Skeletal muscle cell (primary cell): Measurements from ENCODE around the gene LRRC8D.

ENCODE experiments used
- DNase-seq: peaks from one replicate; pipeline ENCODE4 v3.0.0-alpha.2; 2010; ENCODE audit warnings: low read depth
- H3K4me3 ChIP-seq: 2 replicates; pipeline ENCODE4 v1.5.1; 2011; ENCODE audit warnings: low read depth, mild to moderate bottlenecking, control low read depth, low read length, moderate library complexity

Gene LRRC8D

GRCh38 chr1:89928506-89928905 lies 107.7 kb downstream of the LRRC8D start:
- H3K4me3 ChIP-seq = no peak overlapping the region

DNA sequence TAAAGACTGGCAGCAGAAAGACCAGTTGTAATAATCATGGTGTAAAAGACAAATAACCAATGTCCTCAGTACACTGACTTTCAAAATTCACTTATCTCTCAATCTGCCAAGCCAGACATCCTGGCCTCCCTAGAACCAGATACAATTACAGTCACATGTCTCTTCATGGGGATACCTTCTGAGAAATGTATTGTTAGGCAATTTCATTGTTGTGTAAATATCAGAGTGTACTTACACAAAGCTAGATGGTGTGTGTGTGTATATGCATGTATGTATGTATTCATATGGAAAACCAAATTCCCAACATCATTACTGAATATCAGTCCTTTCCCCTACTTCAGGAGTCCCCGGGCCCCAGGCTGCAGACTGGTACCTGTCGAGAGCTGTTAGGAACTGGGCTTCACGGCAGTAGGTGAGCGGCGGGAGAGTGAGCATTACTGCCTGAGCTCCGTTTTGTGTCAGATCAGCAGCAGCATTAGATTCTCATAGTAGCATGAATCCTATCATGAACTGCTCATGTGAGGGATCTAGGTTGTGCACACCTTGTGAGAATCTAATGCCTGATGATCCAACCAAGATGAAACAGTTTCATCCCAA lies 108.7 kb downstream of the LRRC8D start:
- no peak overlapping the region for H3K4me3 ChIP-seq
- DNase-seq = no peak

More at GRCh38 chr1:89928506-89928905, 107.7 kb downstream of the LRRC8D start:
- no peak for DNase-seq

- DNase-seq = no peak
- H3K4me3 ChIP-seq = no peak overlapping the region
Observed at GRCh38 chr1:89930579-89930978, 109.7 kb downstream of the LRRC8D start.

DNA sequence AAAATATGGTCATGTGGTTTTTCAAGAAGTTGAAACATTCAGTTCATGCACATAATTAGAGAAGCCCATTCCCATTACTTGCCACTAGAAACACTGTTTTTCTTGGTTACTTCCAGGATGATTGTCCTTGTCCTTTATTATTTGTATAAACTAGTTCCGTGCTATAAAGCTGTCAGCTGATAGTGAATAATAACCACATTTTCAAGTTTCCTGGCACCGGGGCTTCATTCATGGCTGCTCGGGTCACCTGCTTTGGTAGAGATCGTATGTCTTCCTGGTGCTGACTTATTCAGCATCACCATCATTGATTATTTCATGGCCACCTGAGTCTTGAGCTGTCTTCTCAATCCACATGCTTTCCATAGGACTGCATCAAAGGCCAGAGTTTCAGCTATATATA lies 111.1 kb downstream of the LRRC8D start:
- no peak overlapping the region for H3K4me3 ChIP-seq
- DNase-seq = no peak

DNA sequence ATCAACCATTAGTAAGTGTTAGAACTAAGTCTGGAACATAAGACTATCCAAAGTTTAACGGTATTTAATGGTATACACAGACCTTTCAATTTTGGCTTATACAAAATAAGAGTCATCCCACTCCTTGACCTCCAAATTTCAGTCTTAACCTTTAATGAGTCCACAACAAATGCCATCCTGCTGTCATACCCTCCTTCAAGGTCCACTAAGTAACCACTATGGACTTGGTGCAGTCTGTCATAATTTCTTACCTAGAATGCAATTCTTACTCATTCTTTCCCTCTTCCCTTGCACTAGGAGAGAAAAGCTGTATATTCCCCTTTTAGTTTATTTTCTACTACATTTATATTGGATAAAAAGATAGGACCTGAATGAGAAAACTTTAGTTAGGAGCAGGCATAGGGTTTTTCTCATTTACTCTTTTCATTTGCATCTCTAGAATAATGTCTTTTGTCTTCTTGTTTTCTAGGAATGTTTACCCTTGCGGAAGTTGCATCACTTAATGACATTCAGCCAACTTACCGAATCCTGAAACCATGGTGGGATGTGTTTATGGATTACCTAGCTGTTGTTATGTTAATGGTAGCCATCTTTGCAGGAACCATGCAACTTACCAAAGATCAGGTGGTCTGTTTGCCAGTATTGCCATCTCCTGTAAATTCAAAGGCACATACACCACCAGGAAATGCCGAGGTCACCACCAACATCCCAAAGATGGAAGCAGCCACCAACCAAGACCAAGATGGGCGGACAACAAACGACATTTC lies 111.9 kb downstream of the LRRC8D start:
- no peak overlapping the region for H3K4me3 ChIP-seq
- no peak for DNase-seq

DNA sequence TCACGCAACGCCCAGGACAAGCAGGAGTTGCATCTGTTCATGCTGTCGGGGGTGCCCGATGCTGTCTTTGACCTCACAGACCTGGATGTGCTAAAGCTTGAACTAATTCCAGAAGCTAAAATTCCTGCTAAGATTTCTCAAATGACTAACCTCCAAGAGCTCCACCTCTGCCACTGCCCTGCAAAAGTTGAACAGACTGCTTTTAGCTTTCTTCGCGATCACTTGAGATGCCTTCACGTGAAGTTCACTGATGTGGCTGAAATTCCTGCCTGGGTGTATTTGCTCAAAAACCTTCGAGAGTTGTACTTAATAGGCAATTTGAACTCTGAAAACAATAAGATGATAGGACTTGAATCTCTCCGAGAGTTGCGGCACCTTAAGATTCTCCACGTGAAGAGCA lies 113.6 kb downstream of the LRRC8D start:
- no peak for DNase-seq
- no peak overlapping the region for H3K4me3 ChIP-seq

GRCh38 chr1:89935235-89935634 lies 114.4 kb downstream of the LRRC8D start:
- H3K4me3 ChIP-seq = no peak overlapping the region
- no peak for DNase-seq

DNA sequence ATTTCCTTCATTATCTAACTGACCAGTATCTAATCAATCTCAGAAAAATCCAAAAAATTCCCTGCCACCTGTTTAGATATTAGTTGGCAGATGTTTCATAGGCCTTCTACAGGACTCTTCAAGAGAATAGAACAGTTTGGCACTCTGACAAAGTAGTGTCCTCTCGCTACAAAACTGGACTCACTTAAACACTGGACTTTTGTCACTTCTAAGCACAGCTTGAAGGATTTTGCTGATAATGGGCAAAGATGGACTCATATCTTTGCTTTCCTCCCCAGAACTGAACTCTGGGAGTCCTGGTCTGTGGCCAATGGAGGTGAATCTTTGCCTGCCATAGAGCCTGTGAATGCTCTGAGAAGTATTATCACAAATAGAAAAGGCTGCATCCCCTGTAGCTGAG lies 115.9 kb downstream of the LRRC8D start:
- no peak overlapping the region for H3K4me3 ChIP-seq
- DNase-seq = no peak

GRCh38 chr1:89938171-89939055 lies 117.6 kb downstream of the LRRC8D start:
- DNase-seq = no peak
- H3K4me3 ChIP-seq = no peak overlapping the region

- no peak overlapping the region for H3K4me3 ChIP-seq
- no peak for DNase-seq
Observed at GRCh38 chr1:89939059-89939570, 118.3 kb downstream of the LRRC8D start.

DNA sequence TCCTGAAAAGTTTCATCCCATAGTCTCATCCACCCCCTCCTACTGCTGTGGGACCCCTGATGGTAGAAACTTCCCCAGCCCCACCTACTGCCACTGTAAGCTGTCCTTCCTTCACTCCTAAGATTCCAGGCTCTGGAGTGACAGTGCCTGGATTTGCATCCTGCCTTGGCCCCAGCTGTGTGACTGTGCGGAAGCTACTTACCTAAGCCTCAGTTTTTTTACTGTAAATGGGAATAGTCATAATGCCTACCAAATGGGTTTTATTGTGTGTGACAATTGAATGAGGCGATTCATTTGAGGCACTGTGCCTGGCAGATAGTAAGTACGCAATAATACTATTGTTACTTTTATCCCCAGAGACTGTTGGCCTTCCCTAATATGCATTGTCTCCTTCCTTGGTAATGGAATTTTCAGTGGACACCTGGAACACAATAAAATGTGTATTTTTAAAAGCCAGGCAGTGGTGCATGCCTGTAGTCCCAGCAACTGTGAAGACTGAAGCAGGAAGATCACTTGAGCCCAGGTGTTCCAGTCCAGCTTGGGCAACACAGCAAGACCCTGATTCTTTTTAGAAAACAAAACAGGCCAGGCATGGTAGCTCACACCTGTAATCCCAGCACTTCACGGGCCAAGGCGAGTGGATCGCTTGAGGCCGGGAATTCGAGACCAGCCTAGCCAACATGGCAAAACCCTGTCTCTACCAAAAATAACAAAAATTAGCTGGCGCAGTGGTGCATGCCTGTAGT lies 119.0 kb downstream of the LRRC8D start:
- DNase-seq = no peak
- H3K4me3 ChIP-seq = no peak overlapping the region

DNA sequence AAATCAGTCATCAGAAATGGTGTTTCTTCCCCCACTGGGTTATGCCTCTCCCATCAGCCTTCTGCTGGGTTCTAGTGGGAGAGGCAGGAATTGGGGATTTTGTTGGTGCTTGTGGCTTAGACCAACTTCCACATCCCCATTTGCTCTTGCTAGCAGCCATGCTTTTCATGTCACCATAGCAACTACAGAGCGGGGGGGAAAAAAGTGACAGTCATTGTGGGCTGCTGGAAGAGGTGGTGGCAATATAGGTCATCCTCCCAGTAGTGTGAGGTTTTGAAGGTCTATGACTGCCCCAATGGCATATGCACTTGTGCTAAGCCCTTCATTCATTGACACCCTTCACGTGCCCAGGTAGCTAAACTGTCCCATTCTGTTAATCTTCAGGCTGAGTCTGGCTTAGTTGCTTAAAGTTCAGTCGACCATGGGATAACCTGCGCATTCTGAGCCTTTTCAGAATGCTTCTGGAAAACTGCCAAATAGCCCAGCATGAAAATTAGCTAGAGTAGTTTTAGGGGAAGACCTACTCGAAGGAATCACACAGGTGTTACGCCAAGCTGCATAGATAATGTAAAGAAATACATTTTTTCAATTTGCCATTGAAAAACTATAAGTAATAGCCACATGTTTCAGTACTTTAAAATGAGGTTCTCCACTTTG lies 120.4 kb downstream of the LRRC8D start:
- DNase-seq = no peak
- no peak overlapping the region for H3K4me3 ChIP-seq

- no peak for DNase-seq
- H3K4me3 ChIP-seq = no peak overlapping the region
Observed at GRCh38 chr1:89942014-89942413, 121.2 kb downstream of the LRRC8D start.

DNA sequence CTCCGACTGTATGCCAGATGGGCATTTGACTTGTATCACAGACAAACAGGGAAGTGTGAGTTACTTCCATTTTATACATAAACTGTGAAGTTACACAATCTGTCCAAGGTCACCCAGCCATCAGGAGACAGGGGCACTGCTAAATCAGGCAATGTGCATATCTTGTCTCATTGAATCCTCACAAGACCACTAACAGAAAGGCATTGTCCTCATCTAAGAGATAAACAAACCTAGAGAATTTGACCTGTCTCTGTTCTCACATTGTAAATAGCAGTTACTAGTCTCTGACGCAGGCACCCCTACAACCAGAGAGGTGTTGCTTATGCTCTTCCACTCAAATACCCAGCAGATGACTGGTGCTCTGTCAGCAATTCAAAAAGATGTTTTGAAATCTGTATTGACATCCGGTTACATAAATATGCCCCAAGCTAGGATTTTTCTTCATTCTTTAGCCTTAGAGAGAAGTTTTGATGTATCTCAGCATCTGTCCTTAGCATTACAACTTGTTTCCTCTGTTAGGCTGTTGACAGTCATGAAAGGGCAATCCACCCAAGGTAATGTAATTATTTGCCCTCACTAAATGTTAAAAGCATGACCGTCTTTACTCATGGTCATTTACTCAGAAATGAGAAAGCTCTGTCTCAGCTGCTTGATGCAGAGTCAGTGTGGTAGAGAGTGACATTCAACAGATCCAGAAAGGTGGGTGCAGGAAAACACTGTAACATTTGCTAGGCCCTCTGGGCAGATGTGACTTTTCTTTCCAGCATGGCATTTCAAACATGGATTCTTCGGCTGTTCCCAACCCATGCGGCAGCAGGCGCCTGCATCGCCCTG lies 122.2 kb downstream of the LRRC8D start:
- no peak for DNase-seq
- H3K4me3 ChIP-seq = no peak overlapping the region

GRCh38 chr1:89943846-89944781 lies 123.3 kb downstream of the LRRC8D start:
- no peak overlapping the region for H3K4me3 ChIP-seq
- no peak for DNase-seq

DNA sequence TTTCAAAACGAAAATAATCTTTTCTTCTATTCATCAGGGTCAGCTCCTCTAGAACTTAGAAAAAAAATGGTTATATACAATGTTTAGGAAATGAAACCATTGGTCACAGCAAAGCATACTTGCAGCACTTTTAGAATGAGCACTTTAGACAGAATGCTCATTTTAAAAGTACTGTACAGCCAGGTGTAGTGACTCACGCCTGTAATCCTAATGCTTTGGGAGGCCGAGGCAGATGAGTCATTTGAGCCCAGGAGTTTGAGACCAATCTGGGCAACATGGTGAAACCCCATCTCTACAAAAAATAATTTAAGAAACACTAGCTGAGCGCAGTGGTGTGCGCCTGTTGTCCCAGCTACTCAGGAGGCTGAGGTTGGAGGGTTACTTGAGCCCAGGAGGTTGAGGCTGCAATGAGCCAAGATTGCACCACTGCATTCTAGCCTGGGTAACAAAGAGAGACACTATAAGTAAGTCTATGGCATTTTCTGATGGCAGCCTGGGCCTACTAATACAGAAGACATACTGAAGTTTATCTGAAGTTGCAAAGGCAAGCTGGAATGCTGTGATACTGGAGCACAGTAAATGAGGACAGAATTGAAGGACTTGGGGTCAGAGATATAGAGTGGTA lies 125.1 kb downstream of the LRRC8D start:
- DNase-seq = no peak
- no peak overlapping the region for H3K4me3 ChIP-seq

- DNase-seq = no peak
- no peak overlapping the region for H3K4me3 ChIP-seq
Observed at GRCh38 chr1:89946532-89946931, 125.7 kb downstream of the LRRC8D start.
